ENCODE measurements around the gene ZNRF1.

- no peak for TF ChIP-seq CTCF (IDR thresholded peaks at IDR 0.05)
- TF ChIP-seq POLR2A (IDR thresholded peaks at IDR 0.05), result no peak
Observed at GRCh38 chr16:75139498-75139897, 140.7 kb downstream of the ZNRF1 start.

Data from right lobe of liver (tissue), 4 donors.